ENCODE measurements around the gene PID1.
"Not testable (repeated sequence)": the region's sequence is repeated elsewhere in the genome, so short reads cannot be mapped to it uniquely, and the experiment has no call there.

PID1 gene

GRCh38 chr2:229101314-229101713 lies 169.8 kb downstream of the PID1 start:
- DNase-seq = no peak

- DNase-seq = no peak
These were observed 171.9 kb downstream of the PID1 start for GRCh38 chr2:229099231-229099630.

DNA sequence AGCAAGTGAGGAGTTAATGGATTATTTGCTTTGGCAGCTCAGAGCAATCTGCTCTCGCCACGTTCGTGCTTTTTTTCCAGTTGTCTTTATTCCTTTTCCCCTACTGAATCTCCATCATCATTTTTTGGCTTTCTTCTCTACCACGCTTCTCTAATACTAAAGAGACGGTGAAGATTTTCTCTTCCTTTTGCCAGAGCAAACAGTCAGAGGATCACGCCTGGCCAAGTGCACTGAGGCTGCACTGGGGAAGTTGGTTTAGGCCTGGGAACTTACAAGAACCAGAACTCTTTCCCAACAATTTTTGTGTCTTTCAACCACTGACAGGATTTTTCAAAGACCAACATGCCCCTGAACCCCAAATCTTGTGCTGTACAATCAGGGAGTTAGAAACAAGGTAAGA lies 172.3 kb downstream of the PID1 start:
- no peak for DNase-seq

DNA sequence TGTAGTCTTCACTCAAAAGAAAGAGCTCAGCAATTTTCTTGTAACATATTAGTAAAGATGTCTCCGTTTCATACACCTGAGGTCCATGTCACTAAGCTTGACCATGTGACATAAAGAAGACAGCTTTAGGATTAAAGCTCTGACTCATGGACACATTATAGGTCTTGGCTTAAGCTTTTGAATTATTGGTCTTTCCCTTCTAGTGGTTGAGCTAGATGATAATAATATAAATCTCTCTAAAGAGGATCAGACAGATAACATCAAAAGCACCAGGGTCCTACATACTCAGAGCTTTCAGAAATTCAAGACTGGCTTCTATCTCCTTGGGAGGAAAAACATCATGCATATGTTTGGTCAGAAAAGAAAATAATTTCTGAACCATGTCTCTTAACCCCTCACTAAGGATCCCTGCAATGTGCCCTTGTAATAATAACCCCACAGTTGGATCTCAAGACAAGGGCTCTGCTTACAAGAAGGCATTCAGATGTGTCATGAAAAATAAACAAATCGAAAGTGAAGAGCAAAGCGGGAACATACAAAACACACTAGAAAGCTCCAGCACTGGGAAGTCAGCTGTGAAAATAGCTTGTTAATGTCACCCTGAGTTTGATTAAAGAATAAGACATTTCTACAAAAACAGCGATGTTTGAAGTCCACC lies 174.5 kb downstream of the PID1 start:
- DNase-seq = no peak

DNA sequence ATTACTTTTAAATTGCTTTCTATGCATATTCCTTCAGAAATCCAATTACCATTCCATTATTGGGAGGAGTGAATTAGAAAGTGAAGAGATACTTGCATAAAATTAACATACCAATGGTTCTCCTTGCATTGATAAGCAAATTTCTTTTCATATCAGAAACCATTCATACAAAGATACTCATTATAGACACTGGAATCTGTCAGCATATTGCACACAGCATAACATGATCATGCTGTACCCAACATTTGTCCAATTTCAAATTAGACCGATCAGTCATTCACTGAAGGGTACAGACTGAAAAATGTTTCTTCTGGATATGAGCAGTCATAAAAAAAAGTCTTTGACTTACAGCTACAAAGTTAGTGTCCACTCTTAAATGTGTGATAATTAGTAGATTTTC lies 175.6 kb downstream of the PID1 start:
- no peak for DNase-seq

- no peak for DNase-seq
These were observed 180.9 kb downstream of the PID1 start for GRCh38 chr2:229090225-229090624.

- peak; percentile 61 for DNase-seq
These were observed 181.3 kb downstream of the PID1 start for GRCh38 chr2:229089776-229090175.

DNA sequence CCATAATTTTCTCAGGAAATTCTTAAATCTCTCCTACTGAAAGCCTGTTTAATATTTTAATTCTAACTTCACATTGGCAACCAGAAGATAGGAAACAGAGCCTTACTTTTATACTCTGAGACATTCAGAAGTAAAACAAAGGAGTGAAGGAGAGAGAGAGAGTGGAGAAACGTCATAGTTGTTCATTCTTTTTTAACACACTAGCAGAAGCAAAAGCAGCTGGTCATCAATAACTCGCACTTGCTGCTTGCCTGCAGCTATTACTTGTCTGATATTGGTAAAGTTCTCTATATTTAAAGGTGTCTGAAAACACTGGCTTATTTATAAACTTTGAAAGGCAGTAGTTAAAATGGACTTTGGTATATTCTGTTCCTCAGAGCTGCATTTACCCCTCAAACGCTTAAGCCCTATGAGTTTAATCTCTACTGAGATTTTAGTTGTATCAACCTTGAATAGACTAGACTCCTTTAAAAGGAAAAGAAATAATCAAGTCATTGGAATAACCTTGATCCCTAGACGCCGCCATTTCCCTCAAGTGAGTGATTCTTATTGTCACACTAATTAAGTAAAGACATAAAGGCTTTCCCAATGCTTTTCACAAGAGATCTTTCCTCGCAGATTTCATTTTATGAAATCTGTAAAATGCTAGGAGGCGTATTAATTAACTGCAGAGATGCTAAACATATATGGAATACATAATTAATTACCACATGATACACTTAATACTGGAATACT lies 182.0 kb downstream of the PID1 start:
- no peak for DNase-seq

DNA sequence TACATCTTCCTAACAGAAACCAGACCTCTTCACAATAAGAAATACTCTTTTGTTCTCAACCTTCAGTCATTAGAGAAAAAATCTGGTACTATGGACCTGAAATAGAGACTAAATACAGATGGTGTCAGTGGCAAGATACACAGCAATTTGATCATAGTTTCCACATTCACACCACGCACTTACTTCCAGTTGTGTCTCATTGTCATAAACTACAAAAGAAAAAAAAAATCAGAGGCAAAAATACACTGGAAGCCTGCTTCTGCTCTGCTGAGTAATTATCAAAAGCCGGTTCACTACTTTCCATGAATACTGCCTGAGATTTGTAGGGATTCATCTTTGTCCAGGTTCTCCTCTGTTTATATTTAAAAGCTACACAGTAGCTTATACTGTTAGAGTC lies 182.6 kb downstream of the PID1 start:
- DNase-seq = no peak

GRCh38 chr2:229087843-229088516 lies 183.1 kb downstream of the PID1 start:
- peak; percentile 64 for DNase-seq

- DNase-seq = peak; percentile 48
These were observed 183.8 kb downstream of the PID1 start for GRCh38 chr2:229087267-229087666.

- no peak for DNase-seq
These were observed 185.6 kb downstream of the PID1 start for GRCh38 chr2:229085439-229085838.

DNA sequence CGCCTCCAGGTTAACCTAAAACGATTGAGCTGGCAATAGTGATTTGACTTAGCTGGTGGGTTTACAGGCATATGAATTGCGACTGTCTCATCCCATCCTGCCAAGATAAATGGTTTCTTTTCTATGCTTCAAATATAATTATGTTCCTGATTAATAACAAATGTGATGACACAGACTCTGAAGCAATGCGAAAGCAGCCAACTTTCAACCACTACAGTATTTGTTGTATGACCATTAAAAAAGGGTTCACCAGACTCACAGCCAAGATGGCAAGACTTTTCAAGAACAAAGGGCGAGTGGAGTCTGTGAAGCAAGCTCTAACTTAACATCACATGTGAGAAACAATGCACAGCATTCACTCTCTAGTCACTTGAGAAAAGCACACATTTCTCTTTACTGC lies 186.6 kb downstream of the PID1 start:
- no peak for DNase-seq

GRCh38 chr2:229083606-229084340 lies 187.3 kb downstream of the PID1 start:
- DNase-seq = peak; percentile 82

DNA sequence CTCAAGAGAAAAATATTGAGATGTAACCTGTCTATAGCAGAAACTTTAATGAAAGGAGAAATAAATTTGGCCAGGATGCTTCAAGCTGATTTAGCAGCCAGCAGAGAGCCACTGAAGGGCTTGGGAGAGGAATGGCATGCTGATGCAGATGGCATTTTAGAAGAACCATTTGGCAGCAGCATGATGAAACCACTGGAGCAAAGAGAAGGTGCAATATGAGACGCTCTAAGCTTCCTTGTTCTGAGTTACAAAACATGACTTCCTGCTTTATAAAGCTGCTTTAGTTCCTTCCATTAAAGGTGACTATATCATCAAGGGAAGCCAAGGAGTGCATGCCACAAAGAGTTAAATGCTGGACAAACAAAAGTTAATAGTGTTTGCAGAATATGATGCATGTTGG lies 189.7 kb downstream of the PID1 start:
- no peak for DNase-seq

DNA sequence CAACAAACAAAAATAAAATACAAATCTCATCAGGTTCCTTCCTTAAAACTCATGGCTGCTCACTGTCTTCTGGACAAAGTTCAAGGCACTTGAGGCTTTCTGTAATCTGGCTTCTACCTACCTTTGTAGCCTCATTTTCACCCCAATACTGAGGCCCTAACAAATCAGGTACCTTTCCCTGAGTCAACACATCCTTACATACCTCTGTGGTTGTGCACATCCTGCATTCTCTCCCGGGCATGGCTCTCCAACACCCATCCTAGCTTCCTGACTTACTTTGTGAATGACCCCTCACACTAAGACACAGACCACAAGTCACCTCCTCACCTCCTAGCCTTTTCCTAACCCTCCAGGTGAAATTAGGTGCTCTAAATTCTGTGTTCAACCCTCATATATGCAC lies 190.9 kb downstream of the PID1 start:
- DNase-seq = no peak

DNA sequence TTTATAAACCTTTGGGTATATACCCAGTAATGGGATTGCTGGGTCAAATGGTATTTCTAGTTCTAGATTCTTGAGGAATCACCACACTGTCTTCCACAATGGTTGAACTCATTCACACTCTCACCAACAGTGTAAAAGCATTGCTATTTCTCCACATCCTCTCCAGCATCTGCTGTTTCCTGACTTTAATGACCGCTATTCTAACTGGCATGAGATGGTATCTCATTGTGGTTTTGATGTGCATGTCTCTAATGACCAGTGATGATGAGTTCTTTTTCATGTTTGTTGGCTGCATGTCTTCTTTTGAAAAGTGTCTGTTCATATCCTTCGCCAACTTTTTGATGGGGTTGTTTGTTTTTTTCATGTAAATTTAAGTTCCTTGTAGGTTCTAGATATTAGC lies 194.2 kb downstream of the PID1 start:
- not testable (repeated sequence) for DNase-seq

DNA sequence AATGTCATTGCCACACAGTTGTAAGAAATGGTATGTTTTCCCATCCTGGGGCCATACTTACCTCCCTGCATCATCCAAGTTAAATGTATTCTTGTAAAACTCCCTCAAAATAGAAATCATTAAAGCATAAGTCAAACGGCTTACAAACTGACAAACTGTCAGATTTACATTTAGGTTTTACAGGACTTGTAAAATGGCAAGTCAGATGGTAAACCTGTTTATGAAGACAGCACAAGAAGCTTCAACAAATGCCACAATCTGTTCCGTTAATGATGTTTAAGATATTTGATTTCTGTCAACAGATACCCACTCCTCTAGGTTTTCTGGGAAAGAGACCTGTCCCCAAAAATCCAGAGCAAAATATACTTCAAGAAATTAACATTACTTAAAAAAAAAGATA lies 197.2 kb downstream of the PID1 start:
- no peak for DNase-seq

- DNase-seq = no peak
These were observed 199.7 kb downstream of the PID1 start for GRCh38 chr2:229071292-229071976.

- no peak for DNase-seq
These were observed 204.9 kb downstream of the PID1 start for GRCh38 chr2:229066121-229066715.

DNA sequence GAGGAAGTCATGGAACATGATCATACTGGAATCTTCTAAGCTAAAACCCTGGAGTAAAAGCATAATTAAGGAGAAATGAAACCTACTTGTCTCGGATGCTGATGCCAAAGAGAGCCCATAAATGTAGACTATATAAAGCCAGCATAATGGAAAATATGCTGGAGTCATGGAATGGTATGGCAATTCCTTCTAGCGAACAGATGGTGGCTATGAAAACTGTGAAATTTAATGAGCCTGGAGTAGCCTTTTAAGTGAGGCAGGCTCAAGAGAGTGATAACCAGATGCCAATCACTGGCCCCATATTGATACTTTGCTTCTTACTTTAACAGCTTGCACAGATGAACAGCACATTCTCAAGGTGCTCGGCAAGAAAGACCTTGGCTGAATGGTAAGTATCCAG lies 206.3 kb downstream of the PID1 start:
- DNase-seq = no peak

- DNase-seq = no peak
These were observed 210.9 kb downstream of the PID1 start for GRCh38 chr2:229060147-229060546.
